ENCODE measurements around the gene POC1A. TPM values are rescaled to one million over a fixed set of nuclear protein-coding genes. Genes with fewer than 3 reads are reported as not detected.

The POC1A gene
- total and polyA plus RNA-seq, 10 donors = 1.6 to 4.4 (median 2.9) TPM

DNA sequence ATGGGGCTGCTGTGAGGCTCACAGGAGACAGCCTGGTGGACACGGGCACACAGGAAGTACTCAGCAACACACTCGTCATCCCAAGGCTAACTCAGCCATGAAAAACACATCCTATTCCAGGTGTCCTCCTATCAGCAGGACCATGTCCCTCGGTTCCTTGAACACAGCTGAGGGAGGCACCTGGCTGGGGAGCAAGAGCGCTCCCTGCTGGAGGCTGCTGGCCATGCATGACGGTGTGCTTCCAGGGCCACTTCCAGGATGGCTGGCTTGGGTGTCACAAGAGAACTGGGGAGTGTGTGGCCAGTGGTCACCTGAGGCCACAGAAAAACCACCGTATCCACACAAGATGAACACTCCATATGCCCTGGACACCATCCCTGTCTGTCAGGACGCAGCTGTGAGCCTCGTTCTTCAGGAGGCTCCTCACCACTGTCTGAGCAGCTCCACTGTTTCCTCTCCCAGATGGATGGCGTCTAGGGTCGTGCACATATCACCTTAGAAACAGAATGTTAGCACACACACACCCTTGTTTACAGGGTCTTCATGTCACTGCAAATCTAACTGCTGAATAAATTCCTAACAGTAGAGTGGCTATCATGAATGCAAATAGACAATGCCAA is 31.0 kb downstream of the POC1A start:
- Histone ChIP-seq H3K27me3 (replicated peaks in 1 of 7) (no peaks in the 10 kb centered on the region), H3K27ac (peak overlapping the region; percentile 72 to 88 (median 84)), H3K4me1 (peaks cover 11 to 62% (median 46%) of the 10 kb centered on the region in 6 donors), H3K9me3 (no peaks in the 10 kb centered on the region), H3K4me3 (no peak overlapping the region), H3K36me3 (peaks cover 0 to 15% (median 0%) of the 10 kb centered on the region in 6 donors)
- intact Hi-C loops (cut with DNase I; ENCODE audit: low total_unique reads) = loop anchor here (5.0 to 10.0 kb wide), 2 partner anchors 68 to 121 kb away; partner anchors contain the start of gene DUSP7
- no peak for TF ChIP-seq POLR2A (IDR thresholded peaks at IDR 0.05)
- peak; percentile 58 to 78 (median 66) for TF ChIP-seq POLR2AphosphoS5 (IDR thresholded peaks at IDR 0.05)
- TF ChIP-seq, protein P1, sequence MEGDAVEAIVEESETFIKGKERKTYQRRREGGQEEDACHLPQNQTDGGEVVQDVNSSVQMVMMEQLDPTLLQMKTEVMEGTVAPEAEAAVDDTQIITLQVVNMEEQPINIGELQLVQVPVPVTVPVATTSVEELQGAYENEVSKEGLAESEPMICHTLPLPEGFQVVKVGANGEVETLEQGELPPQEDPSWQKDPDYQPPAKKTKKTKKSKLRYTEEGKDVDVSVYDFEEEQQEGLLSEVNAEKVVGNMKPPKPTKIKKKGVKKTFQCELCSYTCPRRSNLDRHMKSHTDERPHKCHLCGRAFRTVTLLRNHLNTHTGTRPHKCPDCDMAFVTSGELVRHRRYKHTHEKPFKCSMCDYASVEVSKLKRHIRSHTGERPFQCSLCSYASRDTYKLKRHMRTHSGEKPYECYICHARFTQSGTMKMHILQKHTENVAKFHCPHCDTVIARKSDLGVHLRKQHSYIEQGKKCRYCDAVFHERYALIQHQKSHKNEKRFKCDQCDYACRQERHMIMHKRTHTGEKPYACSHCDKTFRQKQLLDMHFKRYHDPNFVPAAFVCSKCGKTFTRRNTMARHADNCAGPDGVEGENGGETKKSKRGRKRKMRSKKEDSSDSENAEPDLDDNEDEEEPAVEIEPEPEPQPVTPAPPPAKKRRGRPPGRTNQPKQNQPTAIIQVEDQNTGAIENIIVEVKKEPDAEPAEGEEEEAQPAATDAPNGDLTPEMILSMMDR (IDR thresholded peaks at IDR 0.05 in 8 of 11, conservative IDR thresholded peaks at IDR 0.05 in 3 of 11) = peak; percentile 83 to 98 (median 94)
- peak; percentile 92 for DNase-seq
- WGBS, 5 donors = 35 to 45% (median 41%) methylated on average over 8 to 10 of the region's 10 CpGs

- TF ChIP-seq POLR2A (IDR thresholded peaks at IDR 0.05) = no peak
- no peak for TF ChIP-seq POLR2AphosphoS5 (IDR thresholded peaks at IDR 0.05)
- TF ChIP-seq, protein P1 (IDR thresholded peaks at IDR 0.05 in 8 of 11, conservative IDR thresholded peaks at IDR 0.05 in 3 of 11) = no peak
- peak; percentile 75 for DNase-seq
- 73 to 86% (median 85%) methylated on average over 7 of the region's 7 CpGs for WGBS, 5 donors
- peaks cover 0 to 15% (median 0%) of the 10 kb centered on the region in 6 donors for H3K36me3 ChIP-seq
- no peak overlapping the region for H3K4me3 ChIP-seq
- H3K27me3 ChIP-seq (replicated peaks in 1 of 7) = no peaks in the 10 kb centered on the region
- intact Hi-C loops (cut with DNase I; ENCODE audit: low total_unique reads) = loop anchor here (5.0 to 10.0 kb wide), 2 partner anchors 68 to 120 kb away; partner anchors contain the start of gene DUSP7
- H3K4me1 ChIP-seq = peaks cover 11 to 62% (median 44%) of the 10 kb centered on the region in 6 donors
- H3K27ac ChIP-seq = peak overlapping the region; percentile 72 to 88 (median 84)
- H3K9me3 ChIP-seq = no peaks in the 10 kb centered on the region
Measured at GRCh38 chr3:52122491-52122890, 31.7 kb downstream of the POC1A start.

DNA sequence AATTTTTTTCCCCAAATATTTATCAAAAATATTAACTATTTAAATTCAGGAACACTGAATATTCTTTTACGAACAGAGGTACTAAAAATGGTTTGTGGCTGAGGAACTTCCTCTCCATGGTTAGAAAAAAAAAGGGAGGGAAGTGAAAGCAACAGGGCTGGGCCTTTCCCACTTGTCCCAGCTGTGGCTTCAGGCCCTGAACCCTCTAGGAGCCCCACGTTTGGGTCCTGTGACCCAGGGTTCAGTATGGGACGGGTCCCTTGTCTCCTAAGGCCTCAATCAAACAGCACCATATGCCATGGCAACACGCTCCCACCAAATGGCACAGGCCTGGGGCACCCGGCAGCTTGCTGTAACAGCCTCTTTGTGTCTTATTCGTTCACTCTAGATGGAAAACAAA is 32.4 kb downstream of the POC1A start:
- DNase-seq = peak; percentile 74
- peaks cover 0 to 15% (median 0%) of the 10 kb centered on the region in 6 donors for H3K36me3 ChIP-seq
- H3K4me1 ChIP-seq = peaks cover 11 to 66% (median 44%) of the 10 kb centered on the region in 6 donors
- TF ChIP-seq POLR2A (IDR thresholded peaks at IDR 0.05) (no peak), POLR2AphosphoS5 (IDR thresholded peaks at IDR 0.05) (no peak)
- TF ChIP-seq, protein P1 (IDR thresholded peaks at IDR 0.05 in 8 of 11, conservative IDR thresholded peaks at IDR 0.05 in 3 of 11) = no peak
- peak overlapping the region; percentile 72 to 88 (median 84) for H3K27ac ChIP-seq
- 33 to 46% (median 43%) methylated on average over 6 of the region's 6 CpGs for WGBS, 5 donors
- H3K4me3 ChIP-seq = no peak overlapping the region
- intact Hi-C loops (cut with DNase I; ENCODE audit: low total_unique reads) = loop anchor here (5.0 to 10.0 kb wide), 2 partner anchors 67 to 120 kb away; partner anchors contain the start of gene DUSP7
- H3K27me3 ChIP-seq (replicated peaks in 1 of 7) = no peaks in the 10 kb centered on the region
- H3K9me3 ChIP-seq = no peaks in the 10 kb centered on the region

DNA sequence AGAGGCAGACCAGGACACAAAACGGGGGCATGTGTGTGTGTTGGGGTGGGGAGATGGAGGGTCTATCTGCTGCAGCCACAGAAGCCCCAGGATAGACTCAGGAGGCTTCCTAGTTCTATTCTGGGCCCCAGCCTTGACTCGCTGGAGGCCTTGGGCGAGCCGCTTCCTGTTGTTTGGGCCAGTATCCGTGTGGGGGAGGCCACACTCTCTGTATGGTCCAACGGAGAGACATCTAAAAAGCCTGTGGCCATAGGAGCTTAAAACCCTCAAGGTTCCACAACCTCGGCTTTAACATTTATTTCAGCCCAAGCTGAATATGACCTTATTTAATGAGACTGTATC is 32.8 kb downstream of the POC1A start:
- Histone ChIP-seq H3K27ac (peak overlapping the region; percentile 72 to 88 (median 84)), H3K27me3 (replicated peaks in 1 of 7) (no peaks in the 10 kb centered on the region), H3K4me3 (no peak overlapping the region), H3K36me3 (peaks cover 0 to 15% (median 0%) of the 10 kb centered on the region in 6 donors), H3K4me1 (peaks cover 11 to 66% (median 44%) of the 10 kb centered on the region in 6 donors), H3K9me3 (no peaks in the 10 kb centered on the region)
- WGBS, 5 donors = 7 to 24% (median 19%) methylated on average over 7 of the region's 7 CpGs
- TF ChIP-seq, protein P1 (IDR thresholded peaks at IDR 0.05 in 8 of 11, conservative IDR thresholded peaks at IDR 0.05 in 3 of 11) = no peak
- TF ChIP-seq POLR2A (IDR thresholded peaks at IDR 0.05) = no peak
- peak in 2 of 3 donors; percentile 68 to 79 for TF ChIP-seq POLR2AphosphoS5 (IDR thresholded peaks at IDR 0.05)
- intact Hi-C loops (cut with DNase I; ENCODE audit: low total_unique reads) = loop anchor here (5.0 to 10.0 kb wide), 2 partner anchors 67 to 119 kb away; partner anchors contain the start of gene DUSP7
- peak; percentile 87 for DNase-seq
